Osteocyte (in vitro differentiated cells): ENCODE data around the gene ZNF738. TPM values are rescaled to one million over a fixed set of nuclear protein-coding genes. Genes with fewer than 3 reads are reported as not detected.
"Not testable (repeated sequence)": the region's sequence is repeated elsewhere in the genome, so short reads cannot be mapped to it uniquely, and the experiment has no call there.

ENCODE experiments used
- DNase-seq: peaks from one replicate; pipeline ENCODE4 v3.0.0; 2021; ENCODE audit warnings: mixed read lengths; ENCODE audit not compliant: unreplicated experiment; ENCODE audit errors: extremely low spot score
- H3K27ac Mint-ChIP-seq: one replicate; pipeline ENCODE4 v1.8.0; 2021; ENCODE audit warnings: mild to moderate bottlenecking, mixed read lengths; ENCODE audit not compliant: unreplicated experiment
- H3K27me3 Mint-ChIP-seq: one replicate; pipeline ENCODE4 v1.8.0; 2021; ENCODE audit warnings: mixed read lengths; ENCODE audit not compliant: unreplicated experiment
- H3K36me3 Mint-ChIP-seq: one replicate; pipeline ENCODE4 v1.8.0; 2021; ENCODE audit warnings: mixed read lengths; ENCODE audit not compliant: unreplicated experiment
- H3K4me1 Mint-ChIP-seq: one replicate; pipeline ENCODE4 v1.8.0; 2021; ENCODE audit warnings: mixed read lengths; ENCODE audit not compliant: unreplicated experiment
- H3K4me3 Mint-ChIP-seq: one replicate; pipeline ENCODE4 v1.8.0; 2021; ENCODE audit warnings: mild to moderate bottlenecking, moderate library complexity, mixed read lengths; ENCODE audit not compliant: unreplicated experiment
- H3K9me3 Mint-ChIP-seq: one replicate; pipeline ENCODE4 v1.8.0; 2021; ENCODE audit warnings: mixed read lengths; ENCODE audit not compliant: unreplicated experiment
- long read RNA-seq: library from polyadenylated mRNA; unstranded; transcript quantifications from one replicate; pipeline ENCODE4 v2.0.0, GENCODE V29; 2021
- total RNA-seq: library from RNA; stranded (reverse); gene quantifications from 2 replicates; pipeline ENCODE4 v1.2.1, GENCODE V29; 2021
- TF ChIP-seq, protein P1 (sequence below): fragments of 200-600 bp; sonication (generic); IDR thresholded peaks from 2 replicates; pipeline ENCODE4 v1.5.0; 2021; ENCODE audit warnings: antibody characterized with exemption, mild to moderate bottlenecking, moderate library complexity

The ZNF738 gene
- total RNA-seq: 6.9 and 7.1 TPM in 2 replicates
- long read RNA-seq, partial matches to known transcripts: 2 of 17 reads
- long read RNA-seq, other reads (novel, unspliced or antisense): 9 of 17 reads

DNA sequence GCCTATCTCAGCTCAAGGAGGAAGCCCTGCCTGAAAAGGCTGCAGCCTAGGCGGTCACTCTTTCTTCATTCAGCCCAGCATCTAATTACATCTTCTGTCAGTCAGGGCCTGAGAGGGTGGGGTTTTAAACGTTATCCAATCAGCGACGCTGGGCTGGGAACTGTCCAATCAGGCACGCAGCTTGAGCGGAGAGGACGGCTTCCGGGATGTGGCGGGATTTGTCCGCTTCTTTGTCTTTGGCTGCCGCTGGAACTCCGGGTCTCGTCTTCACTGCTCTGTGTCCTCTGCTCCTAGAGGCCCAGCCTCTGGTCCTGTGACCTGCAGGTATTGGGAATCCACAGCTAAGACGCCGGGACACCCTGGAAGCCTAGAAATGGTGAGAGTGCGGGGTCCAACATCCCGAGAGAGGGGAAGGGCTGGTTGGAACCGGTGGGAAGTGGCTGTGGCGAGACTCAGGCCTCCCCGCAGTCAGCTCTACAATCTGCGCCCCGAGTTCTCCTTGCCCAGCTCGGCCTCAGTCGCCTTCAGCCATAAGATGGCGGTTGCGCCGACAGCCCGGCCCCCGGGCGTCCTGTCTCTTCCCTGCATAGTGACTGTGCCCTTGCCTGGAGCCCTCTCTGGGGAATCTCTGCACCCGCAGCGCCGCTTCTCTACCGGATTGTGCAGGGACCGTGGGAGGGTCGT, at the start of gene ZNF738:
Gene ZNF738 (plus strand): TSS at position 233 of the 684 bp plus-strand sequence. CDS start 141 bp downstream, at position 374.
- peak; percentile 96 for DNase-seq
- TF ChIP-seq, protein P1, sequence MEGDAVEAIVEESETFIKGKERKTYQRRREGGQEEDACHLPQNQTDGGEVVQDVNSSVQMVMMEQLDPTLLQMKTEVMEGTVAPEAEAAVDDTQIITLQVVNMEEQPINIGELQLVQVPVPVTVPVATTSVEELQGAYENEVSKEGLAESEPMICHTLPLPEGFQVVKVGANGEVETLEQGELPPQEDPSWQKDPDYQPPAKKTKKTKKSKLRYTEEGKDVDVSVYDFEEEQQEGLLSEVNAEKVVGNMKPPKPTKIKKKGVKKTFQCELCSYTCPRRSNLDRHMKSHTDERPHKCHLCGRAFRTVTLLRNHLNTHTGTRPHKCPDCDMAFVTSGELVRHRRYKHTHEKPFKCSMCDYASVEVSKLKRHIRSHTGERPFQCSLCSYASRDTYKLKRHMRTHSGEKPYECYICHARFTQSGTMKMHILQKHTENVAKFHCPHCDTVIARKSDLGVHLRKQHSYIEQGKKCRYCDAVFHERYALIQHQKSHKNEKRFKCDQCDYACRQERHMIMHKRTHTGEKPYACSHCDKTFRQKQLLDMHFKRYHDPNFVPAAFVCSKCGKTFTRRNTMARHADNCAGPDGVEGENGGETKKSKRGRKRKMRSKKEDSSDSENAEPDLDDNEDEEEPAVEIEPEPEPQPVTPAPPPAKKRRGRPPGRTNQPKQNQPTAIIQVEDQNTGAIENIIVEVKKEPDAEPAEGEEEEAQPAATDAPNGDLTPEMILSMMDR: no peak
- peaks cover 4% of the 10 kb centered on the region for H3K9me3 Mint-ChIP-seq
- H3K27ac Mint-ChIP-seq: peak within 1 kb of the TSS; percentile 100
- H3K27me3 Mint-ChIP-seq: no peaks in the 10 kb centered on the region
- H3K36me3 Mint-ChIP-seq: peaks cover 18% of the 10 kb centered on the region
- peaks cover 11% of the 10 kb centered on the region for H3K4me1 Mint-ChIP-seq
- peak within 1 kb of the TSS; percentile 99 for H3K4me3 Mint-ChIP-seq

DNA sequence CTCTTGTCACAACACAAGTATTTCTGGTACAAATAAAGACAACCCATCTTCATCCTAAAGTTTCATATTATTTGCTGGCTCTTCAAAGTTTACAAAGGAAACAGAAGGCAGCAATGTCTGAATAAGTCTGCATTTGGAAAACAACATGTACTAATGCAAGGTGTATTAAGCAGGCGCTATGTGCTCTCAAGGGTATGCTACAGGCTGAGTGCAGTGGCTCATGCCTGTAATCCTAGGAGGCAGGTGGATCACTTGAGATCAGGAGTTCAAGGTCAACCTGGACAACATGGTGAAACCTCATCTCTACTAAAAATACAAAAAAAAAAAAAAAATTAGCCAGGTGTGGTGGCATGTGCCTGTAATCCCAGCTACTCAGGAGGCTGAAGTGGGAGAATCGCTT, 46.0 kb upstream of the ZNF738 start:
- not testable (repeated sequence) for H3K27ac Mint-ChIP-seq, DNase-seq, H3K9me3 Mint-ChIP-seq, H3K4me3 Mint-ChIP-seq, H3K27me3 Mint-ChIP-seq
- Mint-ChIP-seq H3K4me1 (peaks cover 10% of the 10 kb centered on the region), H3K36me3 (peaks cover 19% of the 10 kb centered on the region)

DNA sequence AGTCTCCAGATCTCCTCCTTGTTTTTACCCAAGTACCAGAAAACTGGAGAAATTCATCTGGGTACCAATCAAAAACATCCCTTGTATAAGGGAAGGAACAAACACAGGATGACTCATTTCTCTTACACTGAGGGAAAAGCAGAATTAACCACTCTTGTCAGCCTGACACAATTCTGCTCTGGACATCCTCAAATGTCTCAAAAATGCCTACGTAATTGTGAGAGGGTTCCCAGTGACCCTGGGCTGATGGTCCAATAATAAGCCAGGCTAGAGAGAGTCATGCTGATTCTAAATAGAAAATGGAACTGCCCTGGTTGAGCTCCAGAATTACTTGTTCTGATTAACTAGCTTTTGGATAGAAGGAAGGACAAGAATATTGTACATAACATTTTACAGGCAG, 44.1 kb upstream of the ZNF738 start:
- peaks cover 4% of the 10 kb centered on the region for H3K9me3 Mint-ChIP-seq
- peaks cover 11% of the 10 kb centered on the region for H3K36me3 Mint-ChIP-seq
- H3K27me3 Mint-ChIP-seq: no peaks in the 10 kb centered on the region
- TF ChIP-seq, protein P1: no peak
- DNase-seq: no peak
- no peak overlapping the region for H3K4me3 Mint-ChIP-seq
- peaks cover 2% of the 10 kb centered on the region for H3K4me1 Mint-ChIP-seq
- H3K27ac Mint-ChIP-seq: no peak overlapping the region

DNA sequence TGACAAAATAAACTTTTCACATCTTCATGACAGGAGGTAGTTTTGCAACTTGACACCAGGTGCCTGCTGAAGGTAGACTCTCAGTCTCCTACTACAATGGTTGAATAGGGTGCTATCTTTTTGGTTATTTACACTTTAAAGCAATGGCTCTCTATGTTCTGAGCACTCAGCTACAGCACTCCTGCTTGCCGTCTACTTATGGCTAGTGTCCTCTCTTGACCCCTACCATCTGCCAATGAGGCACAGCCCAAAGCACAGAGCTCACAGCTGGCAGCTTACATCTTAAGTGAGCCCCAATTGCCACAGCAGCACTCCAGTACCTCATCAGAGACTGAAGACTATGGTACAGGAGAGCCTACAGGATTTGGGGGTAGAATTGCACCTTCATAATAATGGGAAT, 41.0 kb upstream of the ZNF738 start:
- peaks cover 4% of the 10 kb centered on the region for H3K9me3 Mint-ChIP-seq
- H3K27me3 Mint-ChIP-seq: no peaks in the 10 kb centered on the region
- H3K36me3 Mint-ChIP-seq: peaks cover 22% of the 10 kb centered on the region
- TF ChIP-seq, protein P1: no peak
- peaks cover 11% of the 10 kb centered on the region for H3K4me1 Mint-ChIP-seq
- H3K27ac Mint-ChIP-seq: no peak overlapping the region
- no peak overlapping the region for H3K4me3 Mint-ChIP-seq
- DNase-seq: no peak

DNA sequence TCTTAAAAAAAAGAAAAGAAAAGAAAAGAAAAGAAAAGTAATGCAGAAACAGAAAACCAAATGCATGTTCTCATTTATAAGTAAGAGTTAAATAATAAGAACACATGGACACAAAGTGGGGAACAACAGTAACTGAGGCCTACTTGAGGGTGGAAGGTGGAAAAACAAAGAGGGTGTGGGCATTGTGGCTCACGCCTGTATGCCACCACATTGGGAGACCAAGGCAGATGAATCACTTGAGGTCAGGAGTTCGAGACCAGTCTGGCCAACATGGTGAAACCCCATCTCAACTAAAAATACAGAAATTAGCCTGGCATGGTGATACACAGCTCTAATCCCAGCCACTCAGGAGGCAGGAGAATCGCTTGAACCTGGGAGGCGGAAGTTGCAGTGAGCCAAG, 37.7 kb upstream of the ZNF738 start:
- peaks cover 21% of the 10 kb centered on the region for H3K4me1 Mint-ChIP-seq

More for the DNA sequence above, 37.7 kb upstream of the ZNF738 start:
- TF ChIP-seq, protein P1: no peak
- H3K4me3 Mint-ChIP-seq: no peak overlapping the region
- H3K9me3 Mint-ChIP-seq: peaks cover 16% of the 10 kb centered on the region
- no peaks in the 10 kb centered on the region for H3K27me3 Mint-ChIP-seq
- no peak for DNase-seq
- peaks cover 32% of the 10 kb centered on the region for H3K36me3 Mint-ChIP-seq
- H3K27ac Mint-ChIP-seq: no peak overlapping the region
